GM19324 (cell line): ENCODE data around the gene GATAD2A.

Experiments
- ATAC-seq: cut with Tn5 transposase; IDR thresholded peaks from one replicate; pipeline ENCODE4 v1.9.1; 2021; ENCODE audit warnings: mild to moderate bottlenecking, moderate library complexity; ENCODE audit not compliant: unreplicated experiment, low FRiP score

The GATAD2A gene

GRCh38 chr19:19558055-19558454 lies 152.6 kb downstream of the GATAD2A start:
- no peak for ATAC-seq
